Neuronal stem cell (in vitro differentiated cells): ENCODE measurements around the gene DUSP7.

Experiments used
- DNase-seq: peaks from one replicate; pipeline ENCODE4 v3.0.0-alpha.2; 2013; ENCODE audit warnings: low spot score
- H2AFZ ChIP-seq: one replicate; pipeline ENCODE4 v1.6.1; 2013; ENCODE audit warnings: mild to moderate bottlenecking, low read length, inconsistent platforms
- H2AK5ac ChIP-seq: 2 replicates; pipeline ENCODE4 v1.6.1; 2013; ENCODE audit warnings: low read depth, mild to moderate bottlenecking, inconsistent platforms, low read length, moderate library complexity, mixed read lengths
- H2BK120ac ChIP-seq: 2 replicates; pipeline ENCODE4 v1.6.1; 2013; ENCODE audit warnings: low read depth, mild to moderate bottlenecking, inconsistent platforms, low read length, moderate library complexity, mixed read lengths
- H2BK12ac ChIP-seq: one replicate; pipeline ENCODE4 v1.6.1; 2013; ENCODE audit warnings: low read length, inconsistent platforms
- H2BK15ac ChIP-seq: 2 replicates; pipeline ENCODE4 v1.6.1; 2013; ENCODE audit warnings: mild to moderate bottlenecking, low read length, inconsistent platforms, mixed read lengths
- H2BK5ac ChIP-seq: one replicate; pipeline ENCODE4 v1.6.1; 2013; ENCODE audit warnings: inconsistent platforms, mild to moderate bottlenecking, low read length, moderate library complexity
- H3K14ac ChIP-seq: one replicate; pipeline ENCODE4 v1.6.1; 2013; ENCODE audit warnings: low read length, inconsistent platforms
- H3K18ac ChIP-seq: 2 replicates; pipeline ENCODE4 v1.6.1; 2013; ENCODE audit warnings: low read length, inconsistent platforms
- H3K23ac ChIP-seq: 2 replicates; pipeline ENCODE4 v1.6.1; 2013; ENCODE audit warnings: low read depth, mild to moderate bottlenecking, mixed read lengths, low read length, inconsistent platforms; ENCODE audit not compliant: poor library complexity
- H3K27ac ChIP-seq: replicated peaks from 3 replicates; pipeline ENCODE4 v1.5.1; 2013; ENCODE audit warnings: low read length, inconsistent platforms
- H3K27me3 ChIP-seq, 3 experiments: 2 replicates each; pipeline ENCODE4 v1.6.1; 2013; ENCODE audit warnings: low read length in 3 of 3, mild to moderate bottlenecking in 2 of 3, inconsistent platforms in 1 of 3, low read depth in 1 of 3, mixed read lengths in 1 of 3, moderate library complexity in 1 of 3; ENCODE audit not compliant: control insufficient read depth in 3 of 3, insufficient read depth in 3 of 3
- H3K36me3 ChIP-seq, 2 donors: replicated peaks in 1 of 2; 2 replicates each; pipeline ENCODE4 v1.6.1; 2013; ENCODE audit warnings: low read length in 2 of 2; ENCODE audit not compliant: control insufficient read depth in 2 of 2, insufficient read depth in 2 of 2
- H3K4ac ChIP-seq: 2 replicates; pipeline ENCODE4 v1.6.1; 2013; ENCODE audit warnings: inconsistent platforms, mild to moderate bottlenecking, low read length, moderate library complexity
- H3K4me1 ChIP-seq, 2 donors: 1 replicate in 1 of 2; 2 replicates in 1 of 2; pipeline ENCODE4 v1.6.1; 2013; ENCODE audit warnings: low read length in 2 of 2, low read depth in 1 of 2; ENCODE audit not compliant: control insufficient read depth in 2 of 2, insufficient read depth in 1 of 2
- H3K4me2 ChIP-seq: one replicate; pipeline ENCODE4 v1.6.1; 2013; ENCODE audit warnings: mild to moderate bottlenecking, low read length, inconsistent platforms; ENCODE audit not compliant: insufficient read depth, poor library complexity, severe bottlenecking
- H3K4me3 ChIP-seq, 2 donors: 2 replicates each; pipeline ENCODE4 v1.5.1; 2013; ENCODE audit warnings: low read length in 2 of 2, mild to moderate bottlenecking in 2 of 2, inconsistent platforms in 1 of 2, moderate library complexity in 1 of 2
- H3K79me1 ChIP-seq: one replicate; pipeline ENCODE4 v1.6.1; 2013; ENCODE audit warnings: low read depth, mild to moderate bottlenecking, inconsistent platforms, low read length, moderate library complexity
- H3K9ac ChIP-seq: one replicate; pipeline ENCODE4 v1.6.1; 2013; ENCODE audit warnings: mild to moderate bottlenecking, low read depth, low read length, inconsistent platforms; ENCODE audit not compliant: poor library complexity
- H3K9me3 ChIP-seq, 2 donors: replicated peaks in 1 of 2; 2 replicates each; pipeline versions ENCODE3 to v1.6.1; 2013; ENCODE audit warnings: low read length in 2 of 2, mild to moderate bottlenecking in 2 of 2, inconsistent platforms in 1 of 2, low read depth in 1 of 2, mixed read lengths in 1 of 2, moderate library complexity in 1 of 2; ENCODE audit not compliant: control insufficient read depth in 2 of 2, insufficient read depth in 1 of 2
- H4K8ac ChIP-seq: one replicate; pipeline ENCODE4 v1.6.1; 2013; ENCODE audit warnings: low read depth, mild to moderate bottlenecking, inconsistent platforms, low read length, moderate library complexity
- H4K91ac ChIP-seq: one replicate; pipeline ENCODE4 v1.6.1; 2013; ENCODE audit warnings: low read length, low read depth, mild to moderate bottlenecking, inconsistent platforms; ENCODE audit not compliant: poor library complexity
- WGBS, 2 donors: extraction: QIAGEN DNeasy Blood & Tissue Kit; methylation state at CpG; one replicate each; pipeline ENCODE4 v1.1.7; 2013; ENCODE audit warnings: missing lambda C conversion rate in 2 of 2, mixed read lengths in 1 of 2; ENCODE audit not compliant: insufficient read length in 2 of 2, insufficient replicate concordance in 1 of 2; ENCODE audit errors: extremely low coverage in 2 of 2; 5-methylcytosine and 5-hydroxymethylcytosine counted together

Gene DUSP7

DNA sequence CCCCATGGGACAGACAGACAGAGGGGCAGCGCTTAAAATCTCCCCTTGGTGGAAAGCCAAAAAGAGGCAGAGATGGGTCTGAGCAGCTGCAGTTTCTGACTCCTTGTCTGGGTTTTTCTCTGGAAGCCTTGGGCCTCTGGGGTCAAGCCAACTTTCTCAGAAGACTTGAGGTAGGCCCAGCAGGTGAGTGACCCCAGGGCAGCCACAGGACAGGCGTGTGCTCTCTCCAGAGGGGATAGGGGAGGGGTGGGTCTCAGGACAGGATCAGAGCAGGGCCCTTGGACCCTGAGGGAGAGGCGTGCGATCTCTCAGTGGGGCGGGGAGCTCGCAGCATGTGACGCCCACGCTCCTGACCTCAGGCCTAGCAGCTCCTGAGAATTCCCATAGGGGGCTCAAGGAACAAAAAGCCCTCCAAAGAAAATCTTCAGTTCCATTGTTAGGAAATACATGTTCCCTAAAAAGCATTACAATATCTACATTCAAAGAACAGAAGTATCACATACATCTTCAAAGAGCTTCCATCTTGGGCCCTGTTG, 34.6 kb upstream of the DUSP7 start:
- WGBS, 2 donors: no CpG with 5 or more reads among the region's 8 CpGs
- H2AK5ac ChIP-seq: no peak overlapping the region
- no peak overlapping the region for H3K9ac ChIP-seq
- H3K36me3 ChIP-seq: peaks cover 7 to 29% of the 10 kb centered on the region in 2 donors
- H3K4me3 ChIP-seq: no peak overlapping the region
- peak overlapping the region; percentile 48 for H3K27ac ChIP-seq
- H3K23ac ChIP-seq: no peak overlapping the region
- no peak overlapping the region for H3K14ac ChIP-seq
- peak overlapping the region; percentile 15 for H2AFZ ChIP-seq
- no peak overlapping the region for H4K91ac ChIP-seq
- peak overlapping the region; percentile 27 for H2BK12ac ChIP-seq
- H3K4me1 ChIP-seq: peaks cover 31 to 38% of the 10 kb centered on the region in 2 donors
- peaks cover 2% of the 10 kb centered on the region for H3K79me1 ChIP-seq
- peak overlapping the region; percentile 9 for H2BK120ac ChIP-seq
- H2BK5ac ChIP-seq: no peak overlapping the region
- peak overlapping the region; percentile 81 for H3K18ac ChIP-seq
- no peak overlapping the region for H4K8ac ChIP-seq
- no peaks in the 10 kb centered on the region for H3K27me3 ChIP-seq
- H3K4me2 ChIP-seq: no peak overlapping the region
- DNase-seq: peak; percentile 15
- H3K4ac ChIP-seq: no peak overlapping the region
- no peak overlapping the region for H2BK15ac ChIP-seq
- H3K9me3 ChIP-seq: no peaks in the 10 kb centered on the region

DNA sequence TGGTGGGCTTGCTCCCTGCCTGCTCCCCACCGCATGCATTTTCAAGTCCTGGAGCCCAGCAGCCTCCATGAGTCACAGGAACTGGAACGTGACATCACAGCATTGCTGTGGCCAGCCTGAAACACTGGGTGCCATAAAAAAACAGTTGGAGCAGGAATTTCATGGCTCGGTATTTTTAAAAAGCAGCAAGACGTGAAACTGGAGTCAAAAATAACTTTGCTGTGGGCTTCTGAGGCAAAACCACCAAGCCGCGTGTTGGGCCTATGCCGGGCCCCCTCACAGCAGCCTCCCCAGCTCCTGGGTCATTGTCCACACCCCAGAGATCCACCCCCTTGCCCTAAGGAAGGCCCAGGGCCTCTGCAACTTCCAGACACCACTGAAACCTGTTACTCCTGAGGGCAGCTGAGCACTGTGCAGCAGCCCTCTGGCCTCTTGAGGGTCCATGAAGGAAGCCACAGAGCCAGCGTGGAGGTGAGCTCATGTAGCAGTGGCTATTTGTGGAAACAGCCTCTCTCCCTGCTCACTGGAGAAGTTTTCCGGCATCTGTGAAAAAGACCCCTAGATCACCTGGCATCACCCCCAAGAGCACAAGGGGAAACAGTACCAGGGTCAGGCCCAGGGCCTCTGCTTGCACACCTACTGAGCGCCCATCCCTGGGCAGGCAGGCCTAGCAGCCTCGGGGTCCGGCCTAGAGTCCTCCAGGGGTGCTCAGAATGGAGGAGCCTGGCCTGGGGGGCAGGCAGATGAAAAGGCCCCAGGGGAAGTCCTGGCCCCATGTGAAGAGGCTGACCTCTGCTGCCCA, 34.0 kb upstream of the DUSP7 start:
- Histone ChIP-seq H2BK15ac (no peak overlapping the region), H3K23ac (peak overlapping the region; percentile 17), H3K27me3 (no peaks in the 10 kb centered on the region), H4K8ac (no peak overlapping the region), H3K4ac (peak overlapping the region; percentile 53), H3K9ac (peak overlapping the region; percentile 3), H2AK5ac (peak overlapping the region; percentile 78), H4K91ac (no peak overlapping the region), H2BK120ac (no peak overlapping the region), H2AFZ (peak overlapping the region; percentile 30), H3K4me2 (no peak overlapping the region), H3K4me3 (no peak overlapping the region), H2BK12ac (peak overlapping the region; percentile 27), H3K4me1 (peaks cover 31 to 38% of the 10 kb centered on the region in 2 donors), H3K79me1 (peaks cover 2% of the 10 kb centered on the region), H3K36me3 (peaks cover 7 to 24% of the 10 kb centered on the region in 2 donors), H3K9me3 (no peaks in the 10 kb centered on the region), H3K14ac (no peak overlapping the region), H3K27ac (peak overlapping the region; percentile 48), H3K18ac (peak overlapping the region; percentile 81), H2BK5ac (no peak overlapping the region)
- no peak for DNase-seq
- no CpG with 5 or more reads among the region's 12 CpGs for WGBS, 2 donors

DNA sequence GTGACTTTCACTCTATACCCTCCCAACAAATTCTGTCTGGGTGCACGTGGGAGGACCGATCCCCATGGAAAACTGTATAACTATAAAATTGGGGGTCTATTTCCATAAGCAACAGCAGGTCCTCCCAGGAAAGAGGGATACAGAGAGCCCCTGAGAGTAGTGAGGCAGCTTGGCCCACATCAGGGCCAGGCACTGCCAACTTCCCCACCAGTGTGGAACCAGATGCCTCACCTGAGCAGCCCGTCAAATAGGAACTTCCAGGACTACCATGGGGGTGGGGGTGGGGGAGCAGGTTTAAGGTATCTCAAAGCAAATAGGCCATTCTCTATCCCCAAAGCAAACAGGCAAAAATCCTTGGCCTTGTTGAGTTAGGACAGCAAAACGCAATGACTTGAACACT, 33.3 kb upstream of the DUSP7 start:
- H3K27me3 ChIP-seq: no peaks in the 10 kb centered on the region
- no peak overlapping the region for H3K27ac ChIP-seq
- DNase-seq: no peak
- peaks cover 3 to 19% of the 10 kb centered on the region in 2 donors for H3K36me3 ChIP-seq
- no peak overlapping the region for H2BK15ac ChIP-seq
- no CpG with 5 or more reads among the region's 4 CpGs for WGBS, 2 donors
- no peak overlapping the region for H2AFZ ChIP-seq
- H3K4me2 ChIP-seq: no peak overlapping the region
- H2BK120ac ChIP-seq: no peak overlapping the region
- H4K8ac ChIP-seq: no peak overlapping the region
- peak overlapping the region; percentile 65 for H3K14ac ChIP-seq
- no peak overlapping the region for H2AK5ac ChIP-seq
- peaks cover 31 to 38% of the 10 kb centered on the region in 2 donors for H3K4me1 ChIP-seq
- H3K9me3 ChIP-seq: no peaks in the 10 kb centered on the region
- no peak overlapping the region for H2BK5ac ChIP-seq
- H3K9ac ChIP-seq: no peak overlapping the region
- no peak overlapping the region for H4K91ac ChIP-seq
- H3K79me1 ChIP-seq: peaks cover 2% of the 10 kb centered on the region
- H3K23ac ChIP-seq: no peak overlapping the region
- no peak overlapping the region for H3K18ac ChIP-seq
- no peak overlapping the region for H3K4ac ChIP-seq
- H2BK12ac ChIP-seq: no peak overlapping the region
- H3K4me3 ChIP-seq: no peak overlapping the region
